B cell (primary cell): ENCODE measurements around the gene SLC36A4. TPM values are rescaled to one million over a fixed set of nuclear protein-coding genes. Genes with fewer than 3 reads are reported as not detected.

Experiments used
- ATAC-seq: fragments of 200-7000 bp; cut with Tn5 transposase; one replicate; pipeline ENCODE4 v1.10.0; 2021; ENCODE audit warnings: low read depth, mild to moderate bottlenecking, moderate number of reproducible peaks, moderate library complexity
- CTCF ChIA-PET: fragments of 350-600 bp; sonication (Branson Sonifier 250); formaldehyde crosslinking; loops from one replicate; lab custom pipeline; 2021; ENCODE audit warnings: antibody characterized with exemption, inconsistent platforms; lab: Charles Lee
- POLR2A ChIA-PET: fragments of 350-600 bp; sonication (Branson Sonifier 250); formaldehyde crosslinking; loops from one replicate; lab custom pipeline; 2021; ENCODE audit warnings: antibody characterized with exemption; lab: Charles Lee
- DNase-seq: peaks from one replicate; pipeline ENCODE4 v3.0.0; 2013
- H2AFZ ChIP-seq: 2 replicates; pipeline ENCODE4 v1.6.1; 2012; ENCODE audit warnings: mild to moderate bottlenecking, low read depth, low read length; ENCODE audit not compliant: insufficient read depth, poor library complexity, severe bottlenecking
- H3K27ac ChIP-seq, 2 donors: 1 replicate in 1 of 2; 2 replicates in 1 of 2; pipeline ENCODE4 v1.5.1; 2012 to 2013; ENCODE audit warnings: low read length in 2 of 2, mild to moderate bottlenecking in 2 of 2, moderate library complexity in 1 of 2
- H3K27me3 ChIP-seq, 4 experiments: fragments of 200-600 bp in 1 of 4; sonication (generic) in 1 of 4; replicated peaks in 1 of 4; 1 replicate in 2 of 4; 2 replicates in 2 of 4; pipeline versions ENCODE4 v1.6.1 to v1.7.0; 2013 to 2016; ENCODE audit warnings: low read length in 3 of 4, mild to moderate bottlenecking in 2 of 4, mixed read lengths in 1 of 4, moderate library complexity in 1 of 4; ENCODE audit not compliant: insufficient read depth in 4 of 4, control insufficient read depth in 3 of 4; ENCODE audit errors: control extremely low read depth in 1 of 4
- H3K36me3 ChIP-seq, 2 experiments: replicated peaks in 1 of 2; 1 replicate in 1 of 2; 2 replicates in 1 of 2; pipeline versions ENCODE4 v1.6.1 to v1.7.1; 2013; ENCODE audit warnings: low read length in 1 of 2; ENCODE audit not compliant: insufficient read depth in 2 of 2, control insufficient read depth in 1 of 2; ENCODE audit errors: control extremely low read depth in 1 of 2, extremely low read depth in 1 of 2
- H3K4me1 ChIP-seq, 2 donors: fragments of 200-600 bp in 1 of 2; sonication (generic) in 1 of 2; 1 replicate in 1 of 2; 2 replicates in 1 of 2; pipeline versions ENCODE4 v1.5.1 to v1.6.1; 2013 to 2017; ENCODE audit warnings: low read length in 2 of 2; ENCODE audit not compliant: control insufficient read depth in 2 of 2, insufficient read depth in 2 of 2
- H3K4me2 ChIP-seq: replicated peaks from 2 replicates; pipeline ENCODE3; 2012; ENCODE audit warnings: mild to moderate bottlenecking, low read depth, low read length; ENCODE audit not compliant: poor library complexity, severe bottlenecking
- H3K4me3 ChIP-seq, 5 experiments: fragments of 200-600 bp in 1 of 5; sonication (generic) in 1 of 5; 1 replicate in 3 of 5; 2 replicates in 2 of 5; pipeline versions ENCODE4 v1.5.1 to v1.7.0; 2011 to 2016; ENCODE audit warnings: low read length in 4 of 5, mild to moderate bottlenecking in 4 of 5, low read depth in 2 of 5, control low read depth in 1 of 5, moderate library complexity in 1 of 5; ENCODE audit not compliant: insufficient read depth in 1 of 5; ENCODE audit errors: control extremely low read depth in 1 of 5, extremely low read depth in 1 of 5
- H3K79me2 ChIP-seq: fragments of 200-600 bp; sonication (generic); one replicate; pipeline ENCODE4 v1.6.0; 2016; ENCODE audit warnings: low read length; ENCODE audit not compliant: control insufficient read depth, insufficient read depth
- H3K9ac ChIP-seq: fragments of 200-600 bp; sonication (generic); 2 replicates; pipeline ENCODE4 v1.6.1; 2017; ENCODE audit warnings: mild to moderate bottlenecking, low read length, moderate library complexity
- H3K9me3 ChIP-seq, 3 donors: one replicate each; pipeline versions ENCODE4 v1.6.1 to v1.7.1; 2013; ENCODE audit warnings: low read length in 2 of 3; ENCODE audit not compliant: control insufficient read depth in 2 of 3, insufficient read depth in 1 of 3; ENCODE audit errors: control extremely low read depth in 1 of 3
- H4K20me1 ChIP-seq: 2 replicates; pipeline ENCODE4 v1.6.0; 2012; ENCODE audit warnings: mild to moderate bottlenecking, low read length; ENCODE audit not compliant: insufficient read depth, control insufficient read depth, poor library complexity, severe bottlenecking
- H3K27ac Mint-ChIP-seq: one replicate; pipeline ENCODE4 v1.8.0; 2021; ENCODE audit warnings: mixed read lengths
- H3K27me3 Mint-ChIP-seq: one replicate; pipeline ENCODE4 v1.8.0; 2021; ENCODE audit warnings: mixed read lengths
- H3K4me1 Mint-ChIP-seq: one replicate; pipeline ENCODE4 v1.8.0; 2021; ENCODE audit warnings: mixed read lengths
- H3K4me3 Mint-ChIP-seq: one replicate; pipeline ENCODE4 v1.8.0; 2021; ENCODE audit warnings: mixed read lengths
- H3K9me3 Mint-ChIP-seq: one replicate; pipeline ENCODE4 v1.8.0; 2022; ENCODE audit warnings: mixed read lengths; ENCODE audit not compliant: insufficient read depth
- EZH2 ChIP-seq: IDR thresholded peaks from 2 replicates; pipeline ENCODE4 v1.6.1; 2012; ENCODE audit warnings: borderline replicate concordance, low read depth, mild to moderate bottlenecking, moderate library complexity, low read length; ENCODE audit not compliant: insufficient read depth, poor library complexity, severe bottlenecking
- WGBS: methylation state at CpG from one replicate; pipeline ENCODE4 v1.1.5; 2013; ENCODE audit warnings: missing lambda C conversion rate; ENCODE audit not compliant: insufficient coverage; 5-methylcytosine and 5-hydroxymethylcytosine counted together
- intact Hi-C: fragments of 100-400 bp; cut with micrococcal nuclease; formaldehyde crosslinking; loops from one replicate; pipeline ENCODE4 v1.10.0; 2022
- polyA plus RNA-seq: library from polyadenylated mRNA; depleted of rRNA; stranded (reverse); fragments of >200 nt; gene quantifications from 2 replicates; pipeline ENCODE4 v1.2.3, GENCODE V29; 2012
- total RNA-seq, 2 donors: library from RNA; stranded (reverse); fragments of 120-200 nt in 1 of 2; gene quantifications; 1 replicate in 1 of 2; 2 replicates in 1 of 2; pipeline versions ENCODE4 v1.2.3 to v1.2.4, GENCODE V29; 2013 to 2022
- TF ChIP-seq, protein P1 (sequence below): fragments of 200-600 bp; IDR thresholded peaks from one replicate; pipeline ENCODE4 v1.8.0; 2022; ENCODE audit warnings: antibody characterized with exemption, mild to moderate bottlenecking

Gene SLC36A4
- total and polyA plus RNA-seq, 2 donors (not counting 1 experiment from before 2014, with no cell fraction given), result 8.6 to 28.2 TPM

DNA sequence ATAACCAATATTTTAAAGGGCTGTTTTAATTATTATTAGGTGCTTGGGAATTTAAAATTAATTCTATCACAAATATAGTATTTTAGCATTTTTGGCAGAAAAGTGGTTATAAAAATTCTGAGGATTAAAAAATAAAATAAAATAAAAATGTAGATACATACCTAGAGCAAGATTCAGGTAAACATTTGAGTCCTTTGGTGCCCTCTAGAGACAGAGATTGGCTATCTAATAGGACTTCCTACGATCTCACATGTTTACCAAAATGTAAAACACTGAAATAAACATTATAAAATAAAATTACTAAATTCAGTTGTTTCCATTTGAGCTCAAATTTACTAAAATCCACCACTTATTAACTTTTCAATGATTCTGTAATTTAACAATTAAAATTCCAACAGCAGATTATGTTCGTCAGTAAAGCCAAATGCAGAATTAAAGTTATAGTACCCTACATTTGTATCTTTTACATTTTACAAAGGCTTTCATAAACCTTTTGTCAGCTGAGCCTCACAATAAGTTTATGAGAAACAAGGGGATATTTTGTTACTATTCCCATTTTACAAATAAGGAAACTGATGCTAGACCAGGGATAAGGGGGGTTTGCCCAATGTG is 27.7 kb downstream of the SLC36A4 start:
- H3K27me3 ChIP-seq, result no peaks in the 10 kb centered on the region
- no peak overlapping the region for H3K4me3 ChIP-seq
- H2AFZ ChIP-seq, result no peak overlapping the region
- no peak for DNase-seq
- ChIA-PET POLR2A (no interaction called here), CTCF (no interaction called here)
- TF ChIP-seq, protein P1, sequence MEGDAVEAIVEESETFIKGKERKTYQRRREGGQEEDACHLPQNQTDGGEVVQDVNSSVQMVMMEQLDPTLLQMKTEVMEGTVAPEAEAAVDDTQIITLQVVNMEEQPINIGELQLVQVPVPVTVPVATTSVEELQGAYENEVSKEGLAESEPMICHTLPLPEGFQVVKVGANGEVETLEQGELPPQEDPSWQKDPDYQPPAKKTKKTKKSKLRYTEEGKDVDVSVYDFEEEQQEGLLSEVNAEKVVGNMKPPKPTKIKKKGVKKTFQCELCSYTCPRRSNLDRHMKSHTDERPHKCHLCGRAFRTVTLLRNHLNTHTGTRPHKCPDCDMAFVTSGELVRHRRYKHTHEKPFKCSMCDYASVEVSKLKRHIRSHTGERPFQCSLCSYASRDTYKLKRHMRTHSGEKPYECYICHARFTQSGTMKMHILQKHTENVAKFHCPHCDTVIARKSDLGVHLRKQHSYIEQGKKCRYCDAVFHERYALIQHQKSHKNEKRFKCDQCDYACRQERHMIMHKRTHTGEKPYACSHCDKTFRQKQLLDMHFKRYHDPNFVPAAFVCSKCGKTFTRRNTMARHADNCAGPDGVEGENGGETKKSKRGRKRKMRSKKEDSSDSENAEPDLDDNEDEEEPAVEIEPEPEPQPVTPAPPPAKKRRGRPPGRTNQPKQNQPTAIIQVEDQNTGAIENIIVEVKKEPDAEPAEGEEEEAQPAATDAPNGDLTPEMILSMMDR, result peak; percentile 28
- no peak for TF ChIP-seq EZH2
- H3K27ac ChIP-seq, result no peak overlapping the region
- H3K4me2 ChIP-seq, result no peak overlapping the region
- Mint-ChIP-seq H3K9me3 (no peaks in the 10 kb centered on the region), H3K27me3 (no peaks in the 10 kb centered on the region), H3K27ac (no peak overlapping the region), H3K4me1 (peaks cover 3% of the 10 kb centered on the region), H3K4me3 (no peak overlapping the region)
- intact Hi-C loops, result no loop called here
- H4K20me1 ChIP-seq, result no peaks in the 10 kb centered on the region
- H3K79me2 ChIP-seq, result no peaks in the 10 kb centered on the region
- ATAC-seq, result no peak
- no peaks in the 10 kb centered on the region for H3K9me3 ChIP-seq
- peaks cover 2 to 3% of the 10 kb centered on the region in 2 donors for H3K4me1 ChIP-seq
- WGBS, result no CpG with 5 or more reads among the region's 2 CpGs
- no peak overlapping the region for H3K9ac ChIP-seq
- no peaks in the 10 kb centered on the region for H3K36me3 ChIP-seq

GRCh38 chr11:93169143-93169542 is 28.6 kb downstream of the SLC36A4 start:
- ATAC-seq (no peak), DNase-seq (no peak)
- H3K4me3 ChIP-seq, result no peak overlapping the region
- Mint-ChIP-seq H3K27ac (no peak overlapping the region), H3K9me3 (no peaks in the 10 kb centered on the region), H3K27me3 (no peaks in the 10 kb centered on the region), H3K4me1 (peaks cover 3% of the 10 kb centered on the region), H3K4me3 (no peak overlapping the region)
- peaks cover 0 to 8% of the 10 kb centered on the region in 2 experiments for H3K36me3 ChIP-seq
- no peaks in the 10 kb centered on the region for H4K20me1 ChIP-seq
- no peaks in the 10 kb centered on the region for H3K27me3 ChIP-seq
- no peak for TF ChIP-seq EZH2
- TF ChIP-seq, protein P1, result no peak
- peaks cover 2 to 3% of the 10 kb centered on the region in 2 donors for H3K4me1 ChIP-seq
- no peak overlapping the region for H3K27ac ChIP-seq
- H3K9me3 ChIP-seq, result no peaks in the 10 kb centered on the region
- H3K9ac ChIP-seq, result no peak overlapping the region
- no peak overlapping the region for H3K4me2 ChIP-seq
- H2AFZ ChIP-seq, result no peak overlapping the region
- WGBS, result no CpG with 5 or more reads among the region's 2 CpGs
- H3K79me2 ChIP-seq, result no peaks in the 10 kb centered on the region
- intact Hi-C loops, result no loop called here
- ChIA-PET CTCF (no interaction called here), POLR2A (no interaction called here)
